ENCODE data around the gene AMZ2. TPM values are rescaled to one million over a fixed set of nuclear protein-coding genes. Genes with fewer than 3 reads are reported as not detected.

Gene AMZ2
- polyA plus RNA-seq, 1 donor (not counting 4 experiments of a cell fraction or from before 2014, with no cell fraction given), result 123 TPM

DNA sequence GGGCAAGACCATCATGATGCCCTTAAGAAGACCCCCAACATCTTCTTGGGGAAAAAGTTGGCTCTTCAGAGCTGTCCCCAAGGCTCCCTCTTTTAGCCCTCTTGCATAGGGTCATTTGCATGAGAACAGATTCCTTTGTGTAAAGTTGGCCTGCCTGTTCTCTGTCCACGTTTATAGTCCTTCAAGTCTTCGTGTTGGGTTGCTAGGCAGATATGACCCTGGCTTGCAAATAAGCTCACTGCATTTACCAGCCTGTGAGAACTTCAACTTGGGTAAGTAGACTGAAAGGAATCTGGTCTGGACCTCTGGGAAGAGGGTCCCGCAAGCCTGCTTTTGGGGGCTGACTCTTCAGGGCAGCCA lies 46.3 kb downstream of the AMZ2 start:
- dilution Hi-C loops (cut with MboI; ENCODE audit: extremely low pct_ligation_motif_present, low sequenced_read_pairs), result no loop called here
- H3K36me3 ChIP-seq (ENCODE audit: control insufficient read depth in 2 of 2, extremely low read depth in 1 of 2, insufficient read depth in 2 of 2, low read length in 2 of 2), result no peaks in the 10 kb centered on the region
- no peaks in the 10 kb centered on the region for H4K20me1 ChIP-seq (ENCODE audit: control insufficient read depth, extremely low read depth, insufficient read depth, low read length)
- H3K27me3 ChIP-seq (ENCODE audit: control insufficient read depth, extremely low read depth, insufficient read depth, low read length), result peaks cover 48% of the 10 kb centered on the region
- TF ChIP-seq EZH2 (IDR thresholded peaks at IDR 0.05; ENCODE audit: low read length) (no peak), CTCF (optimal IDR thresholded peaks at IDR 0.05 in 1 of 3, IDR thresholded peaks at IDR 0.05 in 1 of 3, conservative IDR thresholded peaks at IDR 0.05 in 1 of 3; ENCODE audit: extremely low read depth in 1 of 3, insufficient read depth in 2 of 3, low read length in 3 of 3) (no peak)
- no peaks in the 10 kb centered on the region for H3K9me3 ChIP-seq (ENCODE audit: control insufficient read depth, low read depth, low read length)
- no peak overlapping the region for H3K9ac ChIP-seq (ENCODE audit: control insufficient read depth, extremely low read depth, insufficient read depth, low read length)
- H3K4me3 ChIP-seq (ENCODE audit: control insufficient read depth in 2 of 3, extremely low read depth in 1 of 3, insufficient read depth in 2 of 3, low read depth in 1 of 3, low read length in 3 of 3), result no peak overlapping the region
- H2AFZ ChIP-seq (ENCODE audit: control insufficient read depth, low read length), result no peak overlapping the region
- DNase-seq (ENCODE audit: low read depth, low spot score) (no peak), FAIRE-seq (no peak)
- H3K9me1 ChIP-seq (ENCODE audit: control insufficient read depth, extremely low read depth, insufficient read depth, low read length), result no peaks in the 10 kb centered on the region
- H3K4me1 ChIP-seq (ENCODE audit: control insufficient read depth, extremely low read depth, insufficient read depth, low read length), result peaks cover 18% of the 10 kb centered on the region
- no peaks in the 10 kb centered on the region for H3K79me2 ChIP-seq (ENCODE audit: control insufficient read depth, insufficient read depth, low read length)
- H3K4me2 ChIP-seq (ENCODE audit: control insufficient read depth, extremely low read depth, insufficient read depth, low read depth, low read length), result no peak overlapping the region
- no peak overlapping the region for H3K27ac ChIP-seq (ENCODE audit: control insufficient read depth, insufficient read depth, low read length)

DNA sequence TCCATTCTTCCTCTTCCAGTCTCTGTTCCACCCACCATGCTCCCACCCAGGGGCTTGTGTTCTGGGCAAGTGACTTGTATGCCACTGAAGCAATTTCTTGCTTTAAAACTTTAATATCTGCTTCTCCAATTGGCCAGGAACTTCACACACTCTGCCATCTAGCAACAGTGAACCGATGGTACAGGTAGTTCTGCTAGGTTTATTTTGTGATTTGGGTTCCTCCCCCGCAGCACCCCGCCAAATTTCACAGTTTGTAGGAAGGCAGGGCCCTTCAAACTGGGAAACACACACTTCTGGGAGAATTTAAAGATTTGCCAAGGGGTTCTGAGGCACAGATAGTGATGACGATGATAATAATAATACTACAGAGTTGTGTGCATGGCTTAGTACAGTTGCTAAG lies 46.8 kb downstream of the AMZ2 start:
- peaks cover 14% of the 10 kb centered on the region for H3K4me1 ChIP-seq (ENCODE audit: control insufficient read depth, extremely low read depth, insufficient read depth, low read length)
- H3K9ac ChIP-seq (ENCODE audit: control insufficient read depth, extremely low read depth, insufficient read depth, low read length), result no peak overlapping the region

More for the DNA sequence above, 46.8 kb downstream of the AMZ2 start:
- Histone ChIP-seq H3K9me1 (ENCODE audit: control insufficient read depth, extremely low read depth, insufficient read depth, low read length) (no peaks in the 10 kb centered on the region), H3K9me3 (ENCODE audit: control insufficient read depth, low read depth, low read length) (no peaks in the 10 kb centered on the region), H3K4me3 (ENCODE audit: control insufficient read depth in 2 of 3, extremely low read depth in 1 of 3, insufficient read depth in 2 of 3, low read depth in 1 of 3, low read length in 3 of 3) (no peak overlapping the region), H3K27ac (ENCODE audit: control insufficient read depth, insufficient read depth, low read length) (no peak overlapping the region), H4K20me1 (ENCODE audit: control insufficient read depth, extremely low read depth, insufficient read depth, low read length) (no peaks in the 10 kb centered on the region), H3K36me3 (ENCODE audit: control insufficient read depth in 2 of 2, extremely low read depth in 1 of 2, insufficient read depth in 2 of 2, low read length in 2 of 2) (no peaks in the 10 kb centered on the region), H3K4me2 (ENCODE audit: control insufficient read depth, extremely low read depth, insufficient read depth, low read depth, low read length) (no peak overlapping the region), H3K79me2 (ENCODE audit: control insufficient read depth, insufficient read depth, low read length) (no peaks in the 10 kb centered on the region), H2AFZ (ENCODE audit: control insufficient read depth, low read length) (no peak overlapping the region), H3K27me3 (ENCODE audit: control insufficient read depth, extremely low read depth, insufficient read depth, low read length) (peaks cover 48% of the 10 kb centered on the region)
- dilution Hi-C loops (cut with MboI; ENCODE audit: extremely low pct_ligation_motif_present, low sequenced_read_pairs), result no loop called here
- DNase-seq (ENCODE audit: low read depth, low spot score), result no peak
- no peak for TF ChIP-seq EZH2 (IDR thresholded peaks at IDR 0.05; ENCODE audit: low read length)
- no peak for TF ChIP-seq CTCF (optimal IDR thresholded peaks at IDR 0.05 in 1 of 3, IDR thresholded peaks at IDR 0.05 in 1 of 3, conservative IDR thresholded peaks at IDR 0.05 in 1 of 3; ENCODE audit: extremely low read depth in 1 of 3, insufficient read depth in 2 of 3, low read length in 3 of 3)
- no peak for FAIRE-seq
